ENCODE data around the gene CSRP2.
A peak's percentile ranks its signal among the peaks of the same experiment; 100 is the strongest.

Gene CSRP2

DNA sequence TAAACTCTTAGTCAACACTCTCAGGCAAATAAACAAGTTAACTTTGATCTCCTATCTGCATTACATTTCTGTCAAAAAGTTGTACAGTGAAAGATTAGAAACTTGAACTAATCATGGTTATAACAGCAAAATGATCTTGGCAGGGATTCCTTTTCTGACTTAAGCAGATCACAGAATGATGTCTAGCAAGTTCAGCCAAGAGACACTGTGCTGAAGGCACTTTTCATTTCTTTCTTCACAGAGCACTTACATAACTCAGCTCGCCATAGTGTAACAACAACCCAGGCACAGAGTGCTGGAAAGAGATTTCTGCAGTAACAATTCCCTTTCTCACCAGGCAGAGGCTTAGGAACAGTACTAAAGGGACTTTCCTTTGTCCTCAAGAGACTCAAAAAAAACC, 19.6 kb upstream of the CSRP2 start:
- Mint-ChIP-seq H3K27me3 (ENCODE audit: low read depth) (no peaks in the 10 kb centered on the region), H3K4me1 (peaks cover 22% of the 10 kb centered on the region), H3K27ac (peak overlapping the region; percentile 83 to 85 (median 84)), H3K4me3 (peak overlapping the region in 1 of 3 experiments; percentile 22), H3K36me3 (ENCODE audit: low read depth) (peaks cover 4% of the 10 kb centered on the region), H3K9me3 (peaks cover 22% of the 10 kb centered on the region)
- TF ChIP-seq CTCF (IDR thresholded peaks at IDR 0.05; ENCODE audit: unreplicated experiment in 3 of 3), result no peak

GRCh38 chr12:76896274-76896673, 17.5 kb upstream of the CSRP2 start:
- peaks cover 29% of the 10 kb centered on the region for H3K4me1 Mint-ChIP-seq
- no peaks in the 10 kb centered on the region for H3K27me3 Mint-ChIP-seq (ENCODE audit: low read depth)
- H3K4me3 Mint-ChIP-seq, result no peak overlapping the region
- no peak for TF ChIP-seq CTCF (IDR thresholded peaks at IDR 0.05; ENCODE audit: unreplicated experiment in 3 of 3)
- peaks cover 4% of the 10 kb centered on the region for H3K36me3 Mint-ChIP-seq (ENCODE audit: low read depth)
- peaks cover 31% of the 10 kb centered on the region for H3K9me3 Mint-ChIP-seq
- peak overlapping the region in 1 of 3 experiments; percentile 84 for H3K27ac Mint-ChIP-seq

- Mint-ChIP-seq H3K4me1 (peaks cover 33% of the 10 kb centered on the region), H3K4me3 (no peak overlapping the region), H3K27me3 (ENCODE audit: low read depth) (no peaks in the 10 kb centered on the region), H3K36me3 (ENCODE audit: low read depth) (peaks cover 4% of the 10 kb centered on the region), H3K27ac (no peak overlapping the region), H3K9me3 (peaks cover 31% of the 10 kb centered on the region)
- no peak for TF ChIP-seq CTCF (IDR thresholded peaks at IDR 0.05; ENCODE audit: unreplicated experiment in 3 of 3)
These were observed 17.0 kb upstream of the CSRP2 start for GRCh38 chr12:76895796-76896195.

DNA sequence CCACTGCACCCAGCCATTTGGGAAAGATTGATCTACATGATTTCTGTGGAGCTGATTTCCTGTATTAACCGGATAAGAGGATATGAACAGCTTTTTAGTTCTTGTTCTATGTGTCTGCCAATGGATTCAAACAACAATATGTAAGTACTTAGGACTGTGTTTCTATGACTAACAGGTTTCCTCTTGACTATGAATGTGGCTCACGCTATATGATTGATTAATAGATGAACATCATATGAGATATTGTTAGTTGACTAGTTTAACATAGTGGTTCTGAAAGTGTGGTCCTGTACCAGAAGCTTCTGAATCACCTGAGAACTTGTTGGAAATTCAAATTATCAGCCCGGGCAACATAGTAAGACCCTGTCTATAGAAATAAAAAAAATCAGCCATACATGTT, 12.8 kb upstream of the CSRP2 start:
- H3K27me3 Mint-ChIP-seq (ENCODE audit: low read depth), result no peaks in the 10 kb centered on the region
- peaks cover 4% of the 10 kb centered on the region for H3K36me3 Mint-ChIP-seq (ENCODE audit: low read depth)
- peaks cover 24% of the 10 kb centered on the region for H3K9me3 Mint-ChIP-seq
- peak overlapping the region in 2 of 3 experiments; percentile 44 to 86 for H3K27ac Mint-ChIP-seq
- peaks cover 36% of the 10 kb centered on the region for H3K4me1 Mint-ChIP-seq
- no peak for TF ChIP-seq CTCF (IDR thresholded peaks at IDR 0.05; ENCODE audit: unreplicated experiment in 3 of 3)
- H3K4me3 Mint-ChIP-seq, result no peak overlapping the region

DNA sequence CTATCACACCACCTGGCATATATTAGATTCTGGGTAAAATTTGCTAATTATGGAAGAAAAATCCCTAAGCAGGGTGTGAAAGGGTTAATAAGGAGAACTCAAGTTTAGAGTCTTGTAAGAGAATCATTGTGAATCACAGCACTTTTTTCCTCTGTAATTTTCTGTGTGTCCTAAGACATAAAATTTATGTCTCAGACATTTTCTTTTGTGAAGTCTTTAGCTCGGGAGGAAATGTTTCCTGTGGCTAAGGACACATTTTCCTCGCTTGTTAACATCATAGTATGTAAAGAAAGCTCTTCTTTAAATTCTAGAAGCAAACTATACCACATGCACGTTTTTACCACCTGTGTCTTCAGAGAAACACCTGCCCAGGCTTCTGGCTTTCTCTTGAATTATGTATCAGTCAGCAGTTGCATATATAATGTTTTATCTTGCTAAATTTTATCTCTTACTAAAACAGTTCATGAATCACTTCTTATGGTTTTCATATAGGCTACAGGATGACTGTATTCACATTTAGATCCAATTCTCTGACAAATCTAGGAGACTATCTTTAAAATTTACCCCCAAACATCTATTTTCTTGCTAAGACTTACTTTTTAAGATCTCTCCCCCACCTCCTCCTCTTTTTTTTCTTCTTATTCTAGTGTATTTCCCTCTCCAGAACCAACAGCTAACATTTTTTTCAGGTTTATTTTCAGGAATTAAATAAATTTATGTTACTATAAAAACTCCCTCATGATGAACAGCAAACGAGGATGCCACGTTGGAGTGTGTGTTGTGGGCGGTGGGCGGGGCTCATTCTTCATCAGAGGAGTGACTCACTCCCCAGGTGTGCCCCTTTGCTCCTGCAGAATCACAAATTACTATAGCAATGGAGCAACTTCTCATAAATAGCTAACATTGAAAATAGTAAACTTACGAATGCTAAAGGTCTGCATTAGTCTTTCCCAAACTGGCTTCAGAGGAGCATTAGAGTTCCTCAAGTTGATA, 11.6 kb upstream of the CSRP2 start:
- H3K9me3 Mint-ChIP-seq, result peaks cover 21% of the 10 kb centered on the region
- no peak for TF ChIP-seq CTCF (IDR thresholded peaks at IDR 0.05; ENCODE audit: unreplicated experiment in 3 of 3)
- H3K4me1 Mint-ChIP-seq, result peaks cover 36% of the 10 kb centered on the region
- peak overlapping the region; percentile 74 to 87 (median 86) for H3K27ac Mint-ChIP-seq
- H3K4me3 Mint-ChIP-seq, result no peak overlapping the region
- H3K36me3 Mint-ChIP-seq (ENCODE audit: low read depth), result peaks cover 4% of the 10 kb centered on the region
- no peaks in the 10 kb centered on the region for H3K27me3 Mint-ChIP-seq (ENCODE audit: low read depth)
